ENCODE measurements around the gene TNS3. TPM values are rescaled to one million over a fixed set of nuclear protein-coding genes. Genes with fewer than 3 reads are reported as not detected.

Gene TNS3
- polyA plus RNA-seq, 1 of the 3 experiments (the other 2 are of a cell fraction), result 72.3 TPM

DNA sequence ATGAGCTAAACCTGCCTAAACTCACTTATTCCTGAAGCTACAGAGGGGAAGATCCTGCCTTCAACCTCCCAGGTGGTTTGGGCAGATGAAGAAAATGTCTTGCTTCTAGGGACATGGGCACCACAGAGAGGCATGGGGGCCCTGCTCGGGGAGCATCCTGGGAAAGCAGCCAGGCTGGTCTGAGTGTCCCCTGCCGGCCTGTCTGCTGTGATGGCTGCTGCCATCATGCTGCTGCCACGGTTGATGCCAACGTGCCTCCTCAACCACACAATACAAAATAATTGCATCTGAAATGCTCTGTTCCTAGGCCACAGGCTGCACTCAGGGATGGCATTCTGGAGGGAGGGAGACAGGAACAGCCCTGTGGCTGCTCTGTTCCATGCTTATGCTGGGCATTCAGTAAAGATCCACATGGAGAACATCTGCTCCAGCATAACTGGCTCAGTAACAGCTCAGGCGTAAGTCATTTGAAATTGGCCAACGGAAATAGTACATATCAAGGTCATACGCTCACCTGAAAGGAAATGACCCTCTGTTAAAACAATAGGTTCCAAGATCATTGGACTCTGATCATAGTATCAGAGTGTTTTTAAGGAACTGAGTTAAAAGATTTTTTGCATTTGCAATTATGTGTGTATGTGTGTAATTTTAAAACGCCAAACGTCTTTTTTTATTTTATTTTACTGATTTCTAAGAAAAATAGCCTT is 299.0 kb downstream of the TNS3 start:
- no peak overlapping the region for H3K4me2 ChIP-seq
- H4K20me1 ChIP-seq (ENCODE audit: insufficient read depth), result no peaks in the 10 kb centered on the region
- peaks cover 0 to 17% of the 10 kb centered on the region in 2 experiments; a peak in 3 of 4 replicates for H3K4me1 ChIP-seq (ENCODE audit: control insufficient read depth in 1 of 2, insufficient read depth in 2 of 2, low read depth in 1 of 2, low read length in 1 of 2)
- ChIA-PET CTCF (interaction anchor here (1.1 to 6.0 kb wide), 3 partner anchors 17 to 153 kb away, joined by 3 to 51 read pairs (median 6); no protein-coding TSS in a partner anchor), POLR2A (no interaction called here)
- no peak for DNase-seq
- H3K4me3 ChIP-seq (ENCODE audit: low read depth in 2 of 2, low read length in 1 of 2), result no peak overlapping the region
- H3K27me3 ChIP-seq (ENCODE audit: insufficient read depth), result no peaks in the 10 kb centered on the region
- no peak overlapping the region for H2AFZ ChIP-seq (ENCODE audit: low read depth)
- no peak overlapping the region for H3K27ac ChIP-seq (ENCODE audit: low read depth in 2 of 2, low read length in 1 of 2)
- no peak for TF ChIP-seq RAD21 (IDR thresholded peaks at IDR 0.05; ENCODE audit: low read length)
- TF ChIP-seq POLR2AphosphoS5 (IDR thresholded peaks at IDR 0.05; ENCODE audit: low read depth, low read length), result no peak
- TF ChIP-seq FOXJ3 (CRISPR knock-in tag; IDR thresholded peaks at IDR 0.05), result no peak
- TF ChIP-seq CHD2 (IDR thresholded peaks at IDR 0.05; ENCODE audit: low read length, partially characterized antibody), result no peak
- no peak for TF ChIP-seq RCOR1 (IDR thresholded peaks at IDR 0.05; ENCODE audit: low read length)
- TF ChIP-seq SMC3 (IDR thresholded peaks at IDR 0.05; ENCODE audit: low read depth, low read length), result no peak
- no peak for TF ChIP-seq NRF1 (IDR thresholded peaks at IDR 0.05; ENCODE audit: low read depth, low read length)
- TF ChIP-seq TCF12 (IDR thresholded peaks at IDR 0.05), result no peak
- no peak for TF ChIP-seq EZH2phosphoT487 (IDR thresholded peaks at IDR 0.05; ENCODE audit: borderline replicate concordance, low read depth)
- no peak for TF ChIP-seq ZBTB33 (IDR thresholded peaks at IDR 0.05; ENCODE audit: borderline replicate concordance, low read depth)
- peaks cover 7% of the 10 kb centered on the region for H3F3A ChIP-seq (replicated peaks; ENCODE audit: insufficient read depth)
- 98% methylated on average over 9 of the region's 9 CpGs for WGBS (ENCODE audit: low lambda C conversion rate)
- no peak overlapping the region for H3K9ac ChIP-seq
- no peaks in the 10 kb centered on the region for H3K9me2 ChIP-seq
- H3K9me3 ChIP-seq, result no peaks in the 10 kb centered on the region
- no peaks in the 10 kb centered on the region for H3K79me2 ChIP-seq (ENCODE audit: insufficient read depth)
- H3K36me3 ChIP-seq (replicated peaks in 1 of 2; ENCODE audit: control insufficient read depth in 1 of 2, insufficient read depth in 2 of 2, low read length in 1 of 2), result peaks cover 67 to 77% of the 10 kb centered on the region in 2 experiments

- ChIA-PET POLR2A (no interaction called here), CTCF (interaction anchor here (1.1 to 6.0 kb wide), 4 partner anchors 16 to 537 kb away, joined by 3 to 51 read pairs (median 6); no protein-coding TSS in a partner anchor)
- Histone ChIP-seq H3K4me3 (ENCODE audit: low read depth in 2 of 2, low read length in 1 of 2) (no peak overlapping the region), H3K4me1 (ENCODE audit: control insufficient read depth in 1 of 2, insufficient read depth in 2 of 2, low read depth in 1 of 2, low read length in 1 of 2) (peaks cover 0 to 14% of the 10 kb centered on the region in 2 experiments; a peak in 3 of 4 replicates), H3K36me3 (replicated peaks in 1 of 2; ENCODE audit: control insufficient read depth in 1 of 2, insufficient read depth in 2 of 2, low read length in 1 of 2) (peaks cover 58 to 77% of the 10 kb centered on the region in 2 experiments), H3K4me2 (no peak overlapping the region), H3K27me3 (ENCODE audit: insufficient read depth) (no peaks in the 10 kb centered on the region), H3F3A (replicated peaks; ENCODE audit: insufficient read depth) (peaks cover 7% of the 10 kb centered on the region), H3K27ac (ENCODE audit: low read depth in 2 of 2, low read length in 1 of 2) (no peak overlapping the region), H2AFZ (ENCODE audit: low read depth) (no peak overlapping the region), H3K9me3 (no peaks in the 10 kb centered on the region), H3K9ac (no peak overlapping the region), H3K9me2 (no peaks in the 10 kb centered on the region), H3K79me2 (ENCODE audit: insufficient read depth) (no peaks in the 10 kb centered on the region), H4K20me1 (ENCODE audit: insufficient read depth) (no peaks in the 10 kb centered on the region)
- no peak for DNase-seq
- TF ChIP-seq RAD21 (IDR thresholded peaks at IDR 0.05; ENCODE audit: low read length) (no peak), MXI1 (IDR thresholded peaks at IDR 0.05; ENCODE audit: low read depth, low read length) (no peak), TAF1 (IDR thresholded peaks at IDR 0.05; ENCODE audit: borderline replicate concordance, low read depth, low read length) (no peak), CHD2 (IDR thresholded peaks at IDR 0.05; ENCODE audit: low read length, partially characterized antibody) (no peak), TCF12 (IDR thresholded peaks at IDR 0.05) (no peak), MEF2A (IDR thresholded peaks at IDR 0.05; ENCODE audit: borderline replicate concordance, low read depth) (no peak), POLR2AphosphoS5 (IDR thresholded peaks at IDR 0.05; ENCODE audit: low read depth, low read length) (no peak), FOXJ3 (CRISPR knock-in tag; IDR thresholded peaks at IDR 0.05) (no peak), JUND (IDR thresholded peaks at IDR 0.05) (no peak), EZH2phosphoT487 (IDR thresholded peaks at IDR 0.05; ENCODE audit: borderline replicate concordance, low read depth) (no peak), NFIC (IDR thresholded peaks at IDR 0.05; ENCODE audit: borderline replicate concordance) (no peak), EP300 (IDR thresholded peaks at IDR 0.05; ENCODE audit: borderline replicate concordance in 1 of 2, low read depth in 1 of 2, low read length in 1 of 2) (no peak)
- TF ChIP-seq, protein P1, sequence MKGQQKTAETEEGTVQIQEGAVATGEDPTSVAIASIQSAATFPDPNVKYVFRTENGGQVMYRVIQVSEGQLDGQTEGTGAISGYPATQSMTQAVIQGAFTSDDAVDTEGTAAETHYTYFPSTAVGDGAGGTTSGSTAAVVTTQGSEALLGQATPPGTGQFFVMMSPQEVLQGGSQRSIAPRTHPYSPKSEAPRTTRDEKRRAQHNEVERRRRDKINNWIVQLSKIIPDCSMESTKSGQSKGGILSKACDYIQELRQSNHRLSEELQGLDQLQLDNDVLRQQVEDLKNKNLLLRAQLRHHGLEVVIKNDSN (IDR thresholded peaks at IDR 0.05; ENCODE audit: borderline replicate concordance, low read depth), result no peak
- TF ChIP-seq, protein P2, sequence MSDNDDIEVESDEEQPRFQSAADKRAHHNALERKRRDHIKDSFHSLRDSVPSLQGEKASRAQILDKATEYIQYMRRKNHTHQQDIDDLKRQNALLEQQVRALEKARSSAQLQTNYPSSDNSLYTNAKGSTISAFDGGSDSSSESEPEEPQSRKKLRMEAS (IDR thresholded peaks at IDR 0.05; ENCODE audit: low read depth), result no peak
- WGBS (ENCODE audit: low lambda C conversion rate), result 98% methylated on average over 7 of the region's 7 CpGs
Measured at GRCh38 chr7:47281966-47282643, 299.8 kb downstream of the TNS3 start.

All from SK-N-SH (cell line).